Breast epithelium (tissue), 4 donors: ENCODE data around the gene TMEM242. TPM values are rescaled to one million over a fixed set of nuclear protein-coding genes. Genes with fewer than 3 reads are reported as not detected.
"Not testable (repeated sequence)": the region's sequence is repeated elsewhere in the genome, so short reads cannot be mapped to it uniquely, and the experiment has no call there.

Experiments used
- DNase-seq, 2 donors: peaks; one replicate each; pipeline ENCODE4 v3.0.0-alpha.2; 2019; ENCODE audit warnings: low spot score in 2 of 2
- H3K27ac ChIP-seq, 2 donors: fragments of 200-600 bp; sonication (generic) in 1 of 2; one replicate each; pipeline ENCODE4 v1.5.1; 2016 to 2019; ENCODE audit warnings: mild to moderate bottlenecking in 1 of 2
- H3K27me3 ChIP-seq, 2 donors: fragments of 200-600 bp; sonication (generic) in 1 of 2; one replicate each; pipeline versions ENCODE4 v1.5.1 to v1.6.0; 2017 to 2019; ENCODE audit warnings: control low read depth in 1 of 2, mild to moderate bottlenecking in 1 of 2
- H3K36me3 ChIP-seq: fragments of 200-600 bp; one replicate; pipeline ENCODE4 v1.5.1; 2019
- H3K4me1 ChIP-seq, 2 donors: fragments of 200-600 bp; sonication (generic); one replicate each; pipeline ENCODE4 v1.5.1; 2016 to 2019; ENCODE audit warnings: control low read depth in 1 of 2
- H3K4me3 ChIP-seq, 3 donors: fragments of 200-600 bp; sonication (generic); 1 replicate in 2 of 3; 2 replicates in 1 of 3; pipeline ENCODE4 v1.5.1; 2016 to 2019; ENCODE audit warnings: mild to moderate bottlenecking in 3 of 3, moderate library complexity in 2 of 3
- H3K9me3 ChIP-seq, 2 donors: fragments of 200-600 bp; sonication (generic) in 1 of 2; one replicate each; pipeline ENCODE4 v1.5.1; 2016 to 2019; ENCODE audit warnings: control low read depth in 1 of 2
- CTCF ChIP-seq, 3 donors: fragments of 450-650 bp; IDR thresholded peaks; one replicate each; pipeline ENCODE4 v1.5.1; 2016 to 2017; ENCODE audit warnings: antibody characterized with exemption in 3 of 3, mild to moderate bottlenecking in 3 of 3, moderate library complexity in 3 of 3
- POLR2A ChIP-seq: fragments of 450-650 bp; IDR thresholded peaks from one replicate; pipeline ENCODE4 v1.6.1; 2016; ENCODE audit warnings: antibody characterized with exemption, mild to moderate bottlenecking, moderate library complexity
- POLR2AphosphoS5 ChIP-seq, 3 donors: sonication (generic); formaldehyde crosslinking; IDR thresholded peaks; one replicate each; pipeline ENCODE4 v1.6.1; 2017; ENCODE audit warnings: antibody characterized with exemption in 3 of 3
- intact Hi-C: fragments of 100-400 bp; cut with DNase I; formaldehyde crosslinking; loops from one replicate; pipeline ENCODE4 v1.15.1; 2023; ENCODE audit warnings: low total_unique reads
- total RNA-seq, 3 donors: library from RNA; depleted of rRNA; stranded (reverse); fragments of >200 nt; gene quantifications; one replicate each; pipeline ENCODE4 v1.1.0, GENCODE V29; 2016

The TMEM242 gene
- total RNA-seq, 3 donors from 2014 or later: 5.3 to 7.9 (median 7.3) TPM

DNA sequence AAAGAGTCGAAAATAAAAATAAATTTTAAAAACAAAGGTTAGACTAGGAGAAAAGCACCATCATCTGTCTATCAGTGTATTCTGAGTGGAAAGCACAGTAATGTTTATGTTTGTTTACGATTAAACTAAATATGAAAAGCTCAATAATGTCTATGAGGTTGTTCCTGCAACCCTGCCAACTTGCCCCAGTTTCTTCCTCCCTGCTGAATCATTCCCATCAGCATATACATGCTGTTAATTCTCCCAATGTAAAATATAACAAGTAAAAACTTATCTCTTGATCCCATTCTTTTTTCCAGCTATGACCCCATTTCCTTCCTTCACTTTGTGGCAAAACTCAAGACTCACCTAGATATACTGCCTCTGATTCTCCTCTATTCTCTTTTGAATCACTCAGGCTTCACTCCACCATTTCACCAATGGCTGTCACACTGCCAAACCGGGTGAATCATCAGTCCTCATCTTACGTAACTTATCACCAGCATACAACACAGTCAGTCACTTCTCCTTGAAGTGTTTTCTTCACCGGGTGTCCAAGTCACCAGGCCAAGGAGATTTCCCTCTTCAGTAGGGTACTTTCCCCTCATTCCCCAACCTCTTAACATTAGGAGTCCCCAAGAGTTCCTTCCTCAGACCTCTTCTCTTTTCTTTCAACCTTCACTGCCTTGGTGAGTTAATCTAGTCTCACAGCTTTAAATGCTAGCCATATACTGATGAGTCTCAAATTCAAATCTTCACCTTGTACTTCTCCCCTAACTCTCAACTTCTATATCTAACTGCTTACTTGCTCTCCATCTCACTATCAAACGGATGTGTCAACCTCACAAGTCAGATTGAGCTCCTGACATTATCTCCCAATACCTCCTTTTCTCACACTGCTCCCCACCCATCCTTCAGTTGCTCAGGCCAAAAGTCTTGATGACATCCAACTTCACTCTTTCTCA is 6.2 kb downstream of the TMEM242 start:
- H3K4me3 ChIP-seq: no peak overlapping the region
- TF ChIP-seq POLR2AphosphoS5 (IDR thresholded peaks at IDR 0.05): peak in 1 of 3 donors; percentile 51
- no peak for TF ChIP-seq POLR2A
- TF ChIP-seq CTCF (IDR thresholded peaks at IDR 0.05): no peak
- H3K36me3 ChIP-seq: no peaks in the 10 kb centered on the region
- intact Hi-C loops: no loop called here
- peak; percentile 78 to 81 for DNase-seq
- peaks cover 0 to 8% of the 10 kb centered on the region in 2 donors for H3K4me1 ChIP-seq
- H3K27me3 ChIP-seq: no peaks in the 10 kb centered on the region
- no peaks in the 10 kb centered on the region for H3K9me3 ChIP-seq
- H3K27ac ChIP-seq: peak overlapping the region; percentile 75 to 85

DNA sequence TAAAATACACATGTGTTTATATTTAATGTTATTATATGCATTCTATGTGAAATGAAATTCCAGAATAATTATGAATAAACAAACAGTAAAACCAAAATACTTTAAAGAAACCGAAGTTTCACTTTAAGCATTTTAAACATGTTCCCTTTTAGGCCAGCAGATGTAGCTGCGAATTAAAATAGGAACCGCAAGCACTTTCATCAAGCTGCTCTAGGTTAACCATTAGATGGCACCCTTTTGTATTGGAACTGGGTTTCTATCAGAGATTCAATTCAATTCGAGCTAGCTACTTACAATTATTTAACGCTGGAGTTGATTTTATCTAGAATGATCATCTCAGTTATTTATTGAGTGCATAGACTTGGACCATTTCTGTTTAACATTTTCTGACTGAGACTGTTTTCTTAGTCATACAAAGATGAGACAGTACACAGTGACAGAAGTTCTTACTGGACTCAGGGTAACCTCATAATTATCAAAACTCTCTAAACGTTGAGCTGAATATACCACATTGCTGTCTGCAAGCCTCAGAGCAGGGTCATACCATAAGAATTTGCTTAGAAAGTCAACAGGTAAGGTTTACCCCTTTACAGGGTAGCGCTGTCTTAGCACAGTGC is 8.5 kb downstream of the TMEM242 start:
- intact Hi-C loops: no loop called here
- Histone ChIP-seq H3K9me3 (no peaks in the 10 kb centered on the region), H3K4me3 (no peak overlapping the region), H3K27ac (peak overlapping the region in 1 of 2 donors; percentile 0), H3K36me3 (no peaks in the 10 kb centered on the region), H3K4me1 (peaks cover 0 to 8% of the 10 kb centered on the region in 2 donors), H3K27me3 (no peaks in the 10 kb centered on the region)
- DNase-seq: no peak
- no peak for TF ChIP-seq POLR2AphosphoS5 (IDR thresholded peaks at IDR 0.05)
- peak; percentile 77 to 90 (median 87) for TF ChIP-seq CTCF (IDR thresholded peaks at IDR 0.05)

DNA sequence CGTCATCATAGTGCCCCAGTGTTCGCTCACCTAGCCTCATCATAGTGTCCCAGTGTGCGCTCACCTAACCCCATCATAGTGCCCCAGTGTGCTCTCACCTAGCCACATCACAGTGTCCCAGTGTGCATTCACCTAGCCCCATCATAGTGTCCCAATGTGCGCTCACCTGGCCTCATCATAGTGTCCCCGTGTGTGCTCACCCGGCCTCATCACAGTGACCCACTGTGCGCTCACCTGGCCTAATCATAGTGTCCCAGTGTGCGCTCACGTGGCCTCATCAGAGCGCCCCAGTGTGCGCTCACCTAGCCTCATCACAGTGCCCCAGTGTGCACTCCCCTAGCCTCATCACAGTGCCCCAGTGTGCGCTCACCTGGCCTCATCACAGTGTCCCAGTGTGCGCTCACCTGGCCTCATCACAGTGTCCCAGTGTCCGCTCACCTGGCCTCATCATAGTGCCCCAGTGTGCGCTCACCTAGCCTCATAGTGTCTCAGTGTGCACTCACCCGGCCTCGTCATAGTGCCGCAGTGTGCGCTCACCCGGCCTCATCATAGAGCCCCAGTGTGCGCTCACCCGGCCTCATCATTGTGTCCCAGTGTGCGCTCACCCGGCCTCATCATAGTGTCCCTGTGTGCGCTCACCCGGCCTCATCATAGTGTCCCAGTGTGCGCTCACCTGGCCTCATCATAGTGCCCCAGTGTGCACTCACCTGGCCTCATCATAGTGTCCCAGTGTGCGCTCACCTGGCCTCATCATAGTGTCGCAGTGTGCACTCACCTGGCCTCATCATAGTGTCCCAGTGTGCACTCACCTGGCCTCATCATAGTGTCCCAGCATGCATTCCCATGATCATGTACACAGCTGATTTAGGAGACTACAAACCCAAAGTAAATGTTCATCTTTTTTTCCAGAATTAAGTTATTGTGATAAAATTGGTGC is 9.5 kb downstream of the TMEM242 start:
- Histone ChIP-seq H3K4me3 (no peak overlapping the region), H3K27me3 (no peaks in the 10 kb centered on the region), H3K4me1 (peaks cover 0 to 8% of the 10 kb centered on the region in 2 donors), H3K27ac (no peak overlapping the region), H3K9me3 (no peaks in the 10 kb centered on the region), H3K36me3 (no peaks in the 10 kb centered on the region)
- DNase-seq: no peak
- TF ChIP-seq POLR2A: no peak
- no peak for TF ChIP-seq CTCF (IDR thresholded peaks at IDR 0.05)
- no peak for TF ChIP-seq POLR2AphosphoS5 (IDR thresholded peaks at IDR 0.05)
- intact Hi-C loops: no loop called here

GRCh38 chr6:157312757-157313156 is 10.6 kb downstream of the TMEM242 start:
- Histone ChIP-seq H3K27ac (no peak overlapping the region), H3K9me3 (no peaks in the 10 kb centered on the region), H3K4me3 (no peak overlapping the region), H3K4me1 (peaks cover 0 to 8% of the 10 kb centered on the region in 2 donors), H3K36me3 (no peaks in the 10 kb centered on the region), H3K27me3 (no peaks in the 10 kb centered on the region)
- no peak for TF ChIP-seq POLR2AphosphoS5 (IDR thresholded peaks at IDR 0.05)
- no peak for TF ChIP-seq POLR2A
- no peak for TF ChIP-seq CTCF (IDR thresholded peaks at IDR 0.05)
- intact Hi-C loops: no loop called here
- DNase-seq: no peak

DNA sequence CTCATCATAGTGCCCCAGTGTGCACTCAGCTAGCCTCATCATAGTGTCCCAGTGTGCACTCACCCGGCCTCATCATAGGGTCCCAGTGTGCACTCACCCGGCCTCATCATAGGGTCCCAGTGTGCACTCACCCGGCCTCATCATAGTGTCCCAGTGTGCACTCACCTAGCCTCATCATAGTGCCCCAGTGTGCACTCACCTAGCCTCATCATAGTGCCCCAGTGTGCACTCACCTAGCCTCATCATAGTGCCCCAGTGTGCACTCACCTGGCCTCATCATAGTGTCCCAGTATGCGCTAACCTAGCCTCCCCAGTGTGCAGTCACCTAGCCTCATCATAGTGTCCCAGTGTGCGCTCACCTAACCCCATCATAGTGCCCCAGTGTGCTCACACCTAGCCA is 12.6 kb downstream of the TMEM242 start:
- H3K36me3 ChIP-seq, H3K27me3 ChIP-seq, intact Hi-C loops, H3K27ac ChIP-seq, DNase-seq, H3K9me3 ChIP-seq, H3K4me1 ChIP-seq, H3K4me3 ChIP-seq: not testable (repeated sequence)
